Body of pancreas (tissue), 4 donors: ENCODE results near the gene CDH15.

ENCODE experiments used
- CTCF ChIP-seq, 7 experiments: fragments of 450-650 bp in 4 of 7; fragments of 200-600 bp in 3 of 7; sonication (generic) in 3 of 7; IDR thresholded peaks; one replicate each; pipeline ENCODE4 v1.5.1; 2016 to 2019; ENCODE audit warnings: antibody characterized with exemption in 7 of 7
- POLR2A ChIP-seq, 3 donors: fragments of 450-650 bp; IDR thresholded peaks; one replicate each; pipeline ENCODE4 v1.6.1; 2016; ENCODE audit warnings: antibody characterized with exemption in 3 of 3, mild to moderate bottlenecking in 2 of 3

GRCh38 chr16:89129378-89129777 is 42.2 kb upstream of the CDH15 start:
- TF ChIP-seq POLR2A (IDR thresholded peaks at IDR 0.05) (no peak), CTCF (IDR thresholded peaks at IDR 0.05) (no peak)
